Common myeloid progenitor, CD34-positive (primary cell): ENCODE results near the gene ANKRD55.

Experiments
- CTCF ChIA-PET: fragments of 350-600 bp; sonication (Branson Sonifier 250); formaldehyde crosslinking; loops from one replicate; lab custom pipeline; 2021; ENCODE audit warnings: antibody characterized with exemption; lab: Charles Lee
- POLR2A ChIA-PET: fragments of 350-600 bp; sonication (Branson Sonifier 250); formaldehyde crosslinking; loops from one replicate; lab custom pipeline; 2021; ENCODE audit warnings: antibody characterized with exemption; lab: Charles Lee
- DNase-seq, 3 donors: peaks; one replicate each; pipeline versions ENCODE4 v3.0.0 to v3.0.0-alpha.2; 2013
- H3K27ac ChIP-seq, 2 experiments: 1 replicate in 1 of 2; 2 replicates in 1 of 2; pipeline ENCODE4 v1.7.0; 2013; ENCODE audit warnings: inconsistent platforms in 2 of 2, low read length in 2 of 2, mild to moderate bottlenecking in 2 of 2, low read depth in 1 of 2, moderate library complexity in 1 of 2; ENCODE audit not compliant: severe bottlenecking in 2 of 2, insufficient read depth in 1 of 2, poor library complexity in 1 of 2
- H3K27me3 ChIP-seq, 5 experiments: replicated peaks in 2 of 5; 1 replicate in 3 of 5; 2 replicates in 2 of 5; pipeline versions ENCODE4 v1.6.1 to v1.7.0; 2013; ENCODE audit warnings: low read length in 4 of 5, mild to moderate bottlenecking in 2 of 5, moderate library complexity in 2 of 5, inconsistent platforms in 1 of 5; ENCODE audit not compliant: insufficient read depth in 5 of 5, control insufficient read depth in 4 of 5
- H3K36me3 ChIP-seq, 4 experiments: 1 replicate in 2 of 4; 2 replicates in 2 of 4; pipeline versions ENCODE4 v1.6.1 to v1.7.0; 2013; ENCODE audit warnings: low read length in 3 of 4, control low read depth in 1 of 4, mild to moderate bottlenecking in 1 of 4; ENCODE audit not compliant: control insufficient read depth in 4 of 4, insufficient read depth in 4 of 4
- H3K4me1 ChIP-seq, 4 experiments: 1 replicate in 3 of 4; 2 replicates in 1 of 4; pipeline versions ENCODE4 v1.6.1 to v1.7.1; 2013; ENCODE audit warnings: low read length in 3 of 4, mild to moderate bottlenecking in 3 of 4, control low read depth in 1 of 4, inconsistent platforms in 1 of 4, moderate library complexity in 1 of 4; ENCODE audit not compliant: control insufficient read depth in 4 of 4, insufficient read depth in 4 of 4; ENCODE audit errors: control extremely low read depth in 1 of 4
- H3K4me3 ChIP-seq, 7 experiments: 1 replicate in 4 of 7; 2 replicates in 3 of 7; pipeline versions ENCODE4 v1.5.1 to v1.7.0; 2013; ENCODE audit warnings: mild to moderate bottlenecking in 7 of 7, low read length in 6 of 7, moderate library complexity in 6 of 7, inconsistent platforms in 2 of 7, low read depth in 2 of 7, control low read depth in 1 of 7; ENCODE audit not compliant: insufficient read depth in 4 of 7, control insufficient read depth in 1 of 7; ENCODE audit errors: extremely low read depth in 1 of 7
- H3K9me3 ChIP-seq, 5 experiments: 1 replicate in 4 of 5; 2 replicates in 1 of 5; pipeline versions ENCODE4 v1.6.1 to v1.7.1; 2013; ENCODE audit warnings: low read length in 4 of 5, mild to moderate bottlenecking in 2 of 5, inconsistent platforms in 1 of 5, low read depth in 1 of 5, moderate library complexity in 1 of 5; ENCODE audit not compliant: control insufficient read depth in 4 of 5, insufficient read depth in 2 of 5; ENCODE audit errors: control extremely low read depth in 1 of 5
- WGBS: methylation state at CpG from one replicate; pipeline ENCODE4 v1.1.5; 2013; ENCODE audit not compliant: insufficient coverage; 5-methylcytosine and 5-hydroxymethylcytosine counted together

The ANKRD55 gene

GRCh38 chr5:56115589-56115988, 117.5 kb downstream of the ANKRD55 start:
- POLR2A ChIA-PET: no interaction called here
- no peak for DNase-seq
- Histone ChIP-seq H3K9me3 (peaks cover 0 to 3% (median 0%) of the 10 kb centered on the region in 5 experiments), H3K4me3 (no peak overlapping the region), H3K27ac (no peak overlapping the region), H3K36me3 (no peaks in the 10 kb centered on the region), H3K27me3 (no peaks in the 10 kb centered on the region), H3K4me1 (peaks cover 0 to 8% (median 0%) of the 10 kb centered on the region in 4 experiments)
- no CpG with 5 or more reads among the region's 4 CpGs for WGBS
- CTCF ChIA-PET: interaction anchor here (0.7 kb wide), 1 partner anchor 180 kb away, joined by 3 read pairs; no protein-coding TSS in a partner anchor

- no peaks in the 10 kb centered on the region for H3K9me3 ChIP-seq
- no peak overlapping the region for H3K4me3 ChIP-seq
- 97% methylated on average over 9 of the region's 11 CpGs for WGBS
- POLR2A ChIA-PET: no interaction called here
- H3K27me3 ChIP-seq: no peaks in the 10 kb centered on the region
- CTCF ChIA-PET: no interaction called here
- DNase-seq: no peak
- no peaks in the 10 kb centered on the region for H3K36me3 ChIP-seq
- no peak overlapping the region for H3K27ac ChIP-seq
- H3K4me1 ChIP-seq: peaks cover 0 to 8% (median 0%) of the 10 kb centered on the region in 4 experiments
These were observed 120.5 kb downstream of the ANKRD55 start for GRCh38 chr5:56112526-56113121.

- Histone ChIP-seq H3K9me3 (no peaks in the 10 kb centered on the region), H3K4me1 (peaks cover 0 to under 1% (median 0%) of the 10 kb centered on the region in 4 experiments), H3K27me3 (no peaks in the 10 kb centered on the region), H3K36me3 (no peaks in the 10 kb centered on the region), H3K27ac (no peak overlapping the region), H3K4me3 (no peak overlapping the region)
- ChIA-PET POLR2A (no interaction called here), CTCF (no interaction called here)
- no peak for DNase-seq
- 100% methylated on average over 1 of the region's 9 CpGs for WGBS
These were observed 121.7 kb downstream of the ANKRD55 start for GRCh38 chr5:56111404-56111781.

- Histone ChIP-seq H3K4me1 (peaks cover 0 to 3% (median 0%) of the 10 kb centered on the region in 4 experiments), H3K36me3 (no peaks in the 10 kb centered on the region), H3K27me3 (no peaks in the 10 kb centered on the region), H3K9me3 (no peaks in the 10 kb centered on the region), H3K4me3 (no peak overlapping the region), H3K27ac (no peak overlapping the region)
- WGBS: 98% methylated on average over 6 of the region's 6 CpGs
- CTCF ChIA-PET: no interaction called here
- DNase-seq: no peak
- POLR2A ChIA-PET: no interaction called here
These were observed 122.3 kb downstream of the ANKRD55 start for GRCh38 chr5:56110646-56111403.

- H3K9me3 ChIP-seq: no peaks in the 10 kb centered on the region
- DNase-seq: no peak
- ChIA-PET CTCF (interaction anchor here (0.7 kb wide), 1 partner anchor 14 kb away, joined by 3 read pairs; no protein-coding TSS in a partner anchor), POLR2A (interaction anchor here (0.7 kb wide), 1 partner anchor 18 kb away, joined by 6 read pairs; no protein-coding TSS in a partner anchor)
- H3K4me1 ChIP-seq: peaks cover 0 to 7% (median 0%) of the 10 kb centered on the region in 4 experiments
- 64% methylated on average over 3 of the region's 3 CpGs for WGBS
- no peak overlapping the region for H3K4me3 ChIP-seq
- no peaks in the 10 kb centered on the region for H3K36me3 ChIP-seq
- H3K27ac ChIP-seq: no peak overlapping the region
- H3K27me3 ChIP-seq: no peaks in the 10 kb centered on the region
These were observed 124.9 kb downstream of the ANKRD55 start for GRCh38 chr5:56108246-56108645.

- no peak for DNase-seq
- H3K4me1 ChIP-seq: peaks cover 0 to 7% (median 0%) of the 10 kb centered on the region in 4 experiments
- ChIA-PET CTCF (interaction anchor here (1.6 to 3.0 kb wide), 3 partner anchors 13 to 94 kb away, joined by 3 to 12 read pairs (median 7); no protein-coding TSS in a partner anchor), POLR2A (no interaction called here)
- H3K36me3 ChIP-seq: no peaks in the 10 kb centered on the region
- no peaks in the 10 kb centered on the region for H3K27me3 ChIP-seq
- no peak overlapping the region for H3K4me3 ChIP-seq
- H3K9me3 ChIP-seq: no peaks in the 10 kb centered on the region
- H3K27ac ChIP-seq: no peak overlapping the region
These were observed 126.3 kb downstream of the ANKRD55 start for GRCh38 chr5:56106837-56107236.
